K562 (cell line): ENCODE data around the gene HSPB6. TPM values are rescaled to one million over a fixed set of nuclear protein-coding genes. Genes with fewer than 3 reads are reported as not detected.

ENCODE experiments used
- ARID1B ChIP-seq: fragments of 450-650 bp; IDR thresholded peaks from 2 replicates; pipeline ENCODE4 v1.6.1; 2016; ENCODE audit warnings: antibody characterized with exemption, mild to moderate bottlenecking, inconsistent platforms
- BHLHE40 ChIP-seq: IDR thresholded peaks from 2 replicates; pipeline ENCODE4 v1.6.1; 2011; ENCODE audit warnings: low read length, improper control_type of control experiment
- CBFA2T3 ChIP-seq: fragments of 450-650 bp; IDR thresholded peaks from 2 replicates; pipeline ENCODE4 v1.6.1; 2017
- CEBPG ChIP-seq, 3 experiments: fragments of 200-800 bp in 1 of 3; sonication (Bioruptor generic) in 1 of 3; sonication (generic) in 1 of 3; formaldehyde crosslinking in 1 of 3; IDR thresholded peaks in 2 of 3; conservative IDR thresholded peaks in 1 of 3; 2 replicates each; pipeline versions ENCODE4 v1.6.1 to v1.8.0; 2016 to 2022; ENCODE audit warnings: missing compliant biosample characterization in 2 of 3, missing genetic modification characterization in 2 of 3, mild to moderate bottlenecking in 1 of 3, missing genetic modification reagents in 1 of 3
- DEAF1 ChIP-seq: fragments of 450-650 bp; formaldehyde crosslinking; IDR thresholded peaks from 2 replicates; pipeline ENCODE4 v1.4.0; 2020; ENCODE audit warnings: mild to moderate bottlenecking, moderate library complexity
- E2F3 ChIP-seq: fragments of 250-450 bp; sonication (Bioruptor Pico); IDR thresholded peaks from 2 replicates; pipeline ENCODE4 v1.4.0; 2020; ENCODE audit warnings: mild to moderate bottlenecking
- ERF ChIP-seq: fragments of 450-650 bp; formaldehyde crosslinking; IDR thresholded peaks from 2 replicates; pipeline ENCODE4 v1.4.0; 2020; ENCODE audit warnings: mild to moderate bottlenecking, mixed read lengths
- HMGN3 ChIP-seq: IDR thresholded peaks from 2 replicates; pipeline ENCODE4 v1.6.1; 2011; ENCODE audit warnings: borderline replicate concordance, low read depth, mild to moderate bottlenecking, mixed read lengths, low read length; ENCODE audit not compliant: insufficient read length; ENCODE audit errors: extremely low read depth
- MEF2A ChIP-seq: IDR thresholded peaks from 2 replicates; pipeline ENCODE4 v1.6.1; 2011; ENCODE audit warnings: low read depth, mild to moderate bottlenecking, low read length, moderate library complexity; ENCODE audit not compliant: control insufficient read depth
- POLR2G ChIP-seq: fragments of 200-400 bp; formaldehyde crosslinking; IDR thresholded peaks from 2 replicates; pipeline ENCODE4 v1.6.1; 2017; ENCODE audit warnings: low read depth, mild to moderate bottlenecking, antibody characterized with exemption, low read length, moderate library complexity
- RAD51 ChIP-seq: fragments of 450-650 bp; IDR thresholded peaks from 2 replicates; pipeline ENCODE4 v1.7.1; 2016; ENCODE audit warnings: low read depth, mild to moderate bottlenecking, borderline replicate concordance
- RBFOX2 ChIP-seq: fragments of 200-400 bp; formaldehyde crosslinking; IDR thresholded peaks from 2 replicates; pipeline ENCODE4 v1.6.1; 2017; ENCODE audit warnings: low read depth, mild to moderate bottlenecking, low read length, moderate library complexity
- SMARCB1 ChIP-seq: IDR thresholded peaks from 2 replicates; pipeline ENCODE4 v1.6.1; 2011; ENCODE audit warnings: improper control_type of control experiment, low read depth; ENCODE audit not compliant: insufficient read length
- SMARCE1 ChIP-seq: fragments of 450-650 bp; IDR thresholded peaks from 2 replicates; pipeline ENCODE4 v1.7.1; 2016; ENCODE audit warnings: mild to moderate bottlenecking
- TAF1 ChIP-seq: IDR thresholded peaks from 2 replicates; pipeline ENCODE4 v1.6.1; 2011; ENCODE audit warnings: mild to moderate bottlenecking, low read length, moderate library complexity; ENCODE audit not compliant: insufficient read depth, control insufficient read depth, severe bottlenecking; ENCODE audit errors: extremely low read depth
- TBP ChIP-seq: optimal IDR thresholded peaks from 2 replicates; pipeline ENCODE3; 2011; ENCODE audit warnings: low read depth, low read length, improper control_type of control experiment
- WHSC1 ChIP-seq: IDR thresholded peaks from one replicate; pipeline ENCODE4 v1.6.1; 2012; ENCODE audit warnings: low read length, control low read depth, inconsistent platforms
- polyA plus RNA-seq, 8 experiments: library from polyadenylated mRNA; depleted of rRNA in 4 of 8; stranded (reverse) in 5 of 8; unstranded in 3 of 8; fragments of >200 nt; fragmentation: Nextera tagmentation in 2 of 8; fragmentation: Illumina TruSeq in 1 of 8; extraction: Ambion mirVana in 2 of 8; extraction: Trizol in 1 of 8; gene quantifications; 2 replicates each; pipeline versions ENCODE4 v1.2.1 to v1.2.3, GENCODE V29; 2011 to 2014; ENCODE audit warnings: inconsistent platforms in 1 of 8, missing spikeins in 1 of 8
- total RNA-seq, 7 experiments: library from RNA; depleted of rRNA in 6 of 7; stranded (reverse); fragments of >200 nt in 6 of 7; fragmentation: Illumina TruSeq in 2 of 7; extraction: Trizol in 2 of 7; gene quantifications; 2 replicates each; pipeline versions ENCODE4 v1.2.1 to v1.2.3, GENCODE V29; 2011 to 2021; ENCODE audit warnings: low replicate concordance in 1 of 7
- TF ChIP-seq, protein P1 (sequence below), 2 experiments: fragments of 450-650 bp in 1 of 2; sonication (generic) in 1 of 2; formaldehyde crosslinking in 1 of 2; IDR thresholded peaks in 1 of 2; conservative IDR thresholded peaks in 1 of 2; 2 replicates each; pipeline versions ENCODE4 v1.6.1 to v1.8.1; 2016 to 2023; ENCODE audit warnings: mild to moderate bottlenecking in 2 of 2, moderate library complexity in 2 of 2, inconsistent platforms in 1 of 2, missing genetic modification reagents in 1 of 2
- TF ChIP-seq, protein P2 (sequence below): fragments of 450-650 bp; IDR thresholded peaks from 2 replicates; pipeline ENCODE4 v1.6.1; 2016; ENCODE audit warnings: antibody characterized with exemption
- TF ChIP-seq, protein P3 (sequence below), 2 experiments: fragments of 150-350 bp in 1 of 2; IDR thresholded peaks; 2 replicates each; pipeline ENCODE4 v1.6.1; 2012 to 2016; ENCODE audit warnings: low read depth in 2 of 2, low read length in 2 of 2, mild to moderate bottlenecking in 1 of 2, moderate library complexity in 1 of 2

Gene HSPB6
- total and polyA plus RNA-seq, 9 of the 15 experiments (the other 6 are each of a cell fraction or from before 2014, with no cell fraction given): 0.55 TPM; not detected in 8

DNA sequence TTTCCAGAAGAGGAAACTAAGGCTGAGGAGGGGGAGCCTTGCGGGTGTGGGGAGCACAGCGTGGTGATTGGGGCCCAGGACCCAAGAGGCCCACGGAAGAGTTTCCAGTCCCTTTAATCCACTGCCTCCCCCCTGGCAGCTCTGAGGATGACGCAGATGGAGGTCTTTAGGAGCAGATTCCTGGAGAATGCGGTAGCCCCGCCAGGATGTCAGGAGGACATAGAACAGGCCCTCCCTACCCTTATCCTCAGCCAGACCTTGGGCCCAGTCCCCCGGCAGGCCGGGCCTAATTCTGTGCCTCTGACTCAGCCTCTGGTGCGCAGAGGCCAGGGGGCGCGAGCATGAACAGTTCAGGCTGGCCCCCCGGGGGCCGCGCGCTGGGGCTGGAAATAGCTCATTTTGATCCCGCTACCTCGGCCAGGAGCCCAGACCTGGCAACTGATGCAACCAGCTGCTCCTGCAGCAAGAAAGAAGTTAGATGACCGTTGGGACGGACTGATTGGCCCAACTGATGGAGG, 461 bp upstream of the HSPB6 start (continued):
- peak; percentile 90 for TF ChIP-seq CEBPG (CRISPR knock-in tag; IDR thresholded peaks at IDR 0.05)
- peak; percentile 54 to 63; a peak in 2 of 4 replicates for TF ChIP-seq CEBPG (tag; conservative IDR thresholded peaks at IDR 0.05 in 1 of 2, IDR thresholded peaks at IDR 0.05 in 1 of 2)
- TF ChIP-seq WHSC1: no peak
- no peak for TF ChIP-seq BHLHE40
- TF ChIP-seq HMGN3: peak; percentile 54
- no peak for TF ChIP-seq TBP
- TF ChIP-seq DEAF1 (CRISPR knock-in tag): no peak
- TF ChIP-seq SMARCB1: no peak
- TF ChIP-seq, protein P1, sequence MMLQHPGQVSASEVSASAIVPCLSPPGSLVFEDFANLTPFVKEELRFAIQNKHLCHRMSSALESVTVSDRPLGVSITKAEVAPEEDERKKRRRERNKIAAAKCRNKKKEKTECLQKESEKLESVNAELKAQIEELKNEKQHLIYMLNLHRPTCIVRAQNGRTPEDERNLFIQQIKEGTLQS (IDR thresholded peaks at IDR 0.05): peak; percentile 68
- TF ChIP-seq, protein P1 (CRISPR knock-in tag; conservative IDR thresholded peaks at IDR 0.05): no peak
- TF ChIP-seq MEF2A: peak; percentile 40; the same call in 1 of the 2 replicates
- TF ChIP-seq RAD51: no peak
- peak; percentile 35 for TF ChIP-seq TAF1
- TF ChIP-seq POLR2G: peak; percentile 69
- TF ChIP-seq SMARCE1: 0 out of 2 replicates have a peak, but pooled peaks have one; percentile 24
- peak; percentile 86 for TF ChIP-seq RBFOX2
- TF ChIP-seq, protein P2, sequence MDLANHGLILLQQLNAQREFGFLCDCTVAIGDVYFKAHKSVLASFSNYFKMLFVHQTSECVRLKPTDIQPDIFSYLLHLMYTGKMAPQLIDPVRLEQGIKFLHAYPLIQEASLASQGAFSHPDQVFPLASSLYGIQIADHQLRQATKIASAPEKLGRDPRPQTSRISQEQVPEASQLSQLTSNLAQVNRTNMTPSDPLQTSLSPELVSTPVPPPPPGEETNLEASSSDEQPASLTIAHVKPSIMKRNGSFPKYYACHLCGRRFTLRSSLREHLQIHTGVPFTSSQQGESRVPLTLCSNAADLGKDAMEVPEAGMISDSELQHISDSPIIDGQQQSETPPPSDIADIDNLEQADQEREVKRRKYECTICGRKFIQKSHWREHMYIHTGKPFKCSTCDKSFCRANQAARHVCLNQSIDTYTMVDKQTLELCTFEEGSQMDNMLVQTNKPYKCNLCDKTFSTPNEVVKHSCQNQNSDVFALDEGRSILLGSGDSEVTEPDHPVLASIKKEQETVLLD: 0 out of 2 replicates have a peak, but pooled peaks have one; percentile 43
- peak; percentile 61 for TF ChIP-seq ARID1B
- peak; percentile 40; the same call in 1 of the 2 replicates for TF ChIP-seq ERF (CRISPR knock-in tag)
- peak; percentile 9; the same call in 1 of the 2 replicates for TF ChIP-seq CBFA2T3
- TF ChIP-seq E2F3 (CRISPR knock-in tag): no peak
- TF ChIP-seq, protein P3, sequence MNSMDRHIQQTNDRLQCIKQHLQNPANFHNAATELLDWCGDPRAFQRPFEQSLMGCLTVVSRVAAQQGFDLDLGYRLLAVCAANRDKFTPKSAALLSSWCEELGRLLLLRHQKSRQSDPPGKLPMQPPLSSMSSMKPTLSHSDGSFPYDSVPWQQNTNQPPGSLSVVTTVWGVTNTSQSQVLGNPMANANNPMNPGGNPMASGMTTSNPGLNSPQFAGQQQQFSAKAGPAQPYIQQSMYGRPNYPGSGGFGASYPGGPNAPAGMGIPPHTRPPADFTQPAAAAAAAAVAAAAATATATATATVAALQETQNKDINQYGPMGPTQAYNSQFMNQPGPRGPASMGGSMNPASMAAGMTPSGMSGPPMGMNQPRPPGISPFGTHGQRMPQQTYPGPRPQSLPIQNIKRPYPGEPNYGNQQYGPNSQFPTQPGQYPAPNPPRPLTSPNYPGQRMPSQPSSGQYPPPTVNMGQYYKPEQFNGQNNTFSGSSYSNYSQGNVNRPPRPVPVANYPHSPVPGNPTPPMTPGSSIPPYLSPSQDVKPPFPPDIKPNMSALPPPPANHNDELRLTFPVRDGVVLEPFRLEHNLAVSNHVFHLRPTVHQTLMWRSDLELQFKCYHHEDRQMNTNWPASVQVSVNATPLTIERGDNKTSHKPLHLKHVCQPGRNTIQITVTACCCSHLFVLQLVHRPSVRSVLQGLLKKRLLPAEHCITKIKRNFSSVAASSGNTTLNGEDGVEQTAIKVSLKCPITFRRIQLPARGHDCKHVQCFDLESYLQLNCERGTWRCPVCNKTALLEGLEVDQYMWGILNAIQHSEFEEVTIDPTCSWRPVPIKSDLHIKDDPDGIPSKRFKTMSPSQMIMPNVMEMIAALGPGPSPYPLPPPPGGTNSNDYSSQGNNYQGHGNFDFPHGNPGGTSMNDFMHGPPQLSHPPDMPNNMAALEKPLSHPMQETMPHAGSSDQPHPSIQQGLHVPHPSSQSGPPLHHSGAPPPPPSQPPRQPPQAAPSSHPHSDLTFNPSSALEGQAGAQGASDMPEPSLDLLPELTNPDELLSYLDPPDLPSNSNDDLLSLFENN (IDR thresholded peaks at IDR 0.05; ENCODE audit: low read depth in 2 of 2, low read length in 2 of 2): 0 out of 4 replicates have a peak, but pooled peaks of 1 of the 2 experiments have one; percentile 35
- TF ChIP-seq, all 486 proteins: peak for 28
